Ishikawa (cell line): ENCODE data around the gene EPB41L4B.

Experiments
- CEBPB ChIP-seq: IDR thresholded peaks from 2 replicates; pipeline ENCODE4 v1.6.1; 2012
- CREB1 ChIP-seq: IDR thresholded peaks from 2 replicates; pipeline ENCODE4 v1.6.1; 2012; ENCODE audit warnings: low read depth
- EGR1 ChIP-seq: IDR thresholded peaks from 2 replicates; pipeline ENCODE4 v1.6.1; 2012
- EP300 ChIP-seq: IDR thresholded peaks from 2 replicates; pipeline ENCODE4 v1.6.1; 2012; ENCODE audit warnings: borderline replicate concordance
- FOXM1 ChIP-seq: IDR thresholded peaks from 2 replicates; pipeline ENCODE4 v1.6.1; 2012; ENCODE audit warnings: low read depth, borderline replicate concordance
- NFIC ChIP-seq: IDR thresholded peaks from 2 replicates; pipeline ENCODE4 v1.6.1; 2012
- RAD21 ChIP-seq: IDR thresholded peaks from 2 replicates; pipeline ENCODE4 v1.6.1; 2012; ENCODE audit warnings: low read depth
- TAF1 ChIP-seq: IDR thresholded peaks from 2 replicates; pipeline ENCODE4 v1.6.1; 2012; ENCODE audit warnings: low read depth, mild to moderate bottlenecking
- TCF12 ChIP-seq: IDR thresholded peaks from 2 replicates; pipeline ENCODE4 v1.6.1; 2012; ENCODE audit warnings: low read depth
- TEAD4 ChIP-seq: IDR thresholded peaks from 2 replicates; pipeline ENCODE4 v1.6.1; 2012
- YY1 ChIP-seq: IDR thresholded peaks from 2 replicates; pipeline ENCODE4 v1.6.1; 2012; ENCODE audit warnings: low read depth
- ZBTB7A ChIP-seq: IDR thresholded peaks from 2 replicates; pipeline ENCODE4 v1.6.1; 2012; ENCODE audit warnings: low read depth
- TF ChIP-seq, protein P1 (sequence below): IDR thresholded peaks from 2 replicates; pipeline ENCODE4 v1.6.1; 2012
- TF ChIP-seq, protein P2 (sequence below): IDR thresholded peaks from 2 replicates; pipeline ENCODE4 v1.6.1; 2012; ENCODE audit warnings: low read depth, mild to moderate bottlenecking
- TF ChIP-seq, protein P3 (sequence below): IDR thresholded peaks from 2 replicates; pipeline ENCODE4 v1.6.1; 2012

The EPB41L4B gene

DNA sequence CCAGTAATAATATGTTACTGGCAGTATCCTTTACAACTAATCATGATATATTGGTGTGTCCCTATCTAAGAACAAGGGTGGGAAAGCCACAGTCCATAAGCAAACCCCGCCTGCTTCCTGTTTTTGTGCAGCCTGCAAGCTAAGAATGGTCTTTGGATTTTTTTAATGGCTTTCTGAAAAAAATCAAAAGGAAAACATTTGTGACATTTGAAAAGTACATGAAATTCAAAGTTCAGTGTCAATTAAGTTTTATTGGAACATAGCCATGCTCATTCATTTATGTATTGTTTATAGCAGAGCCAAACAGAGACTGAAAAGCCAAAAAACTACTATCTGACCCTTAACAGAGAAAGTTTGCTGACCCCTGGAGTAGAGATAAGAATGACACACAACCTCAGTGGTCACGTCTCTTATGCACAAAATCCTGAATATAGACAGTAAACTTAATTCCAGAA, 188.3 kb downstream of the EPB41L4B start:
- TF ChIP-seq EGR1 (no peak), FOXM1 (no peak), TEAD4 (no peak)
- TF ChIP-seq, protein P1, sequence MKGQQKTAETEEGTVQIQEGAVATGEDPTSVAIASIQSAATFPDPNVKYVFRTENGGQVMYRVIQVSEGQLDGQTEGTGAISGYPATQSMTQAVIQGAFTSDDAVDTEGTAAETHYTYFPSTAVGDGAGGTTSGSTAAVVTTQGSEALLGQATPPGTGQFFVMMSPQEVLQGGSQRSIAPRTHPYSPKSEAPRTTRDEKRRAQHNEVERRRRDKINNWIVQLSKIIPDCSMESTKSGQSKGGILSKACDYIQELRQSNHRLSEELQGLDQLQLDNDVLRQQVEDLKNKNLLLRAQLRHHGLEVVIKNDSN, result no peak

DNA sequence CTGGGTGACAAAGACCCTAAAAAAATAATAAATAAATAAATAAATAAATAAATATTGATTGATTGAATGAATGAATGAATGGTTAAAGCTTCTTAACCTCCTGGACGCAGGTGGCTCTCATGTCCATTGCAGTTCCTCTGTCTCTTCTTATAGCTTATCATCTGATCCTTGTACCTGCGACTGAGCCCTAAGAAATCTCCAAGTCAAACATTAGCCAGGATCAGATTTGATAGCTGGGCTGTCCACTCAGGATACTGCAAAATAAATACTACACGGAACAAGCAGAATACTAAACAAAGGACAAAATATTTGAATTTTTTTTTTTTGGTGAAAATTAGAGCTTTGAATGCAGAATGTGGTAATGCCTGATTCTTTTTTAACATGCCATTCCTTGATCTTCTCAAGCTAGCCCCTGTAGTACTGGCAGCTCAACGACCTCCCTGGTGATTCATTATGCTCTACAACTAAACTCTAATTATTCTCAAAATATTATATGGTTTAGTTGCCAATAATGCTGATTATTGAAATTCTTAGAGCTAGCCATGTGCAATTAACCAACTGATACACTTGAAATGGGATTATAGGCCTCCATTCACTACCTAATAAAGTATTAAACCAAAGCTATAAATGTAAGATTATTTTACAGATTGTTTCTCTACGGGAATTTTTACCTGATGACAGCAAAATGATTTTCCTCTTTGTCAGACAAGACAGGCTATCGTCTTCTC, 191.2 kb downstream of the EPB41L4B start:
- TF ChIP-seq, protein P2, sequence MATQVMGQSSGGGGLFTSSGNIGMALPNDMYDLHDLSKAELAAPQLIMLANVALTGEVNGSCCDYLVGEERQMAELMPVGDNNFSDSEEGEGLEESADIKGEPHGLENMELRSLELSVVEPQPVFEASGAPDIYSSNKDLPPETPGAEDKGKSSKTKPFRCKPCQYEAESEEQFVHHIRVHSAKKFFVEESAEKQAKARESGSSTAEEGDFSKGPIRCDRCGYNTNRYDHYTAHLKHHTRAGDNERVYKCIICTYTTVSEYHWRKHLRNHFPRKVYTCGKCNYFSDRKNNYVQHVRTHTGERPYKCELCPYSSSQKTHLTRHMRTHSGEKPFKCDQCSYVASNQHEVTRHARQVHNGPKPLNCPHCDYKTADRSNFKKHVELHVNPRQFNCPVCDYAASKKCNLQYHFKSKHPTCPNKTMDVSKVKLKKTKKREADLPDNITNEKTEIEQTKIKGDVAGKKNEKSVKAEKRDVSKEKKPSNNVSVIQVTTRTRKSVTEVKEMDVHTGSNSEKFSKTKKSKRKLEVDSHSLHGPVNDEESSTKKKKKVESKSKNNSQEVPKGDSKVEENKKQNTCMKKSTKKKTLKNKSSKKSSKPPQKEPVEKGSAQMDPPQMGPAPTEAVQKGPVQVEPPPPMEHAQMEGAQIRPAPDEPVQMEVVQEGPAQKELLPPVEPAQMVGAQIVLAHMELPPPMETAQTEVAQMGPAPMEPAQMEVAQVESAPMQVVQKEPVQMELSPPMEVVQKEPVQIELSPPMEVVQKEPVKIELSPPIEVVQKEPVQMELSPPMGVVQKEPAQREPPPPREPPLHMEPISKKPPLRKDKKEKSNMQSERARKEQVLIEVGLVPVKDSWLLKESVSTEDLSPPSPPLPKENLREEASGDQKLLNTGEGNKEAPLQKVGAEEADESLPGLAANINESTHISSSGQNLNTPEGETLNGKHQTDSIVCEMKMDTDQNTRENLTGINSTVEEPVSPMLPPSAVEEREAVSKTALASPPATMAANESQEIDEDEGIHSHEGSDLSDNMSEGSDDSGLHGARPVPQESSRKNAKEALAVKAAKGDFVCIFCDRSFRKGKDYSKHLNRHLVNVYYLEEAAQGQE, result no peak

DNA sequence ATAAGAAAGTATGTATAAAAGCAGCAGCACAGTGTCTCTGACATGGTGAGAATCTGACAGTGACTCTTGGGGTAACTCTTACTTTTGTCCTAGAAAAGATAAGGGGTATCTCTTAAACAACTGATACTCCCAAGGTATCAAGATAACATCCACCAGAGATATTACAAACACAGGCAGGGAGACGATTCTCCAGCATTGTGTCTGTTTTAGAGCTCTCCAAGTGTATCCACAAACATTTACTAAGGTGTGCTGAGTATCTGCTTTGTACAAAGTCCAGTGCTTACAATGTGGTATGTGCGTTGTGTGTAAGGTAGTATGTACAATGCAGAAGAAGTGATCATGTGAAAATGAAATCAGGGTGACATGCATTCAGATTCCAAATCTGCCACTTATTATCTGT, 196.7 kb downstream of the EPB41L4B start:
- TF ChIP-seq EP300 (no peak), CREB1 (no peak), RAD21 (no peak), TEAD4 (no peak), FOXM1 (no peak), TAF1 (no peak), NFIC (no peak), CEBPB (no peak), ZBTB7A (no peak), TCF12 (no peak), YY1 (no peak), EGR1 (no peak)
- TF ChIP-seq, protein P3, sequence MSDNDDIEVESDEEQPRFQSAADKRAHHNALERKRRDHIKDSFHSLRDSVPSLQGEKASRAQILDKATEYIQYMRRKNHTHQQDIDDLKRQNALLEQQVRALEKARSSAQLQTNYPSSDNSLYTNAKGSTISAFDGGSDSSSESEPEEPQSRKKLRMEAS, result no peak
- TF ChIP-seq, protein P2, result no peak
- TF ChIP-seq, protein P1, result no peak

DNA sequence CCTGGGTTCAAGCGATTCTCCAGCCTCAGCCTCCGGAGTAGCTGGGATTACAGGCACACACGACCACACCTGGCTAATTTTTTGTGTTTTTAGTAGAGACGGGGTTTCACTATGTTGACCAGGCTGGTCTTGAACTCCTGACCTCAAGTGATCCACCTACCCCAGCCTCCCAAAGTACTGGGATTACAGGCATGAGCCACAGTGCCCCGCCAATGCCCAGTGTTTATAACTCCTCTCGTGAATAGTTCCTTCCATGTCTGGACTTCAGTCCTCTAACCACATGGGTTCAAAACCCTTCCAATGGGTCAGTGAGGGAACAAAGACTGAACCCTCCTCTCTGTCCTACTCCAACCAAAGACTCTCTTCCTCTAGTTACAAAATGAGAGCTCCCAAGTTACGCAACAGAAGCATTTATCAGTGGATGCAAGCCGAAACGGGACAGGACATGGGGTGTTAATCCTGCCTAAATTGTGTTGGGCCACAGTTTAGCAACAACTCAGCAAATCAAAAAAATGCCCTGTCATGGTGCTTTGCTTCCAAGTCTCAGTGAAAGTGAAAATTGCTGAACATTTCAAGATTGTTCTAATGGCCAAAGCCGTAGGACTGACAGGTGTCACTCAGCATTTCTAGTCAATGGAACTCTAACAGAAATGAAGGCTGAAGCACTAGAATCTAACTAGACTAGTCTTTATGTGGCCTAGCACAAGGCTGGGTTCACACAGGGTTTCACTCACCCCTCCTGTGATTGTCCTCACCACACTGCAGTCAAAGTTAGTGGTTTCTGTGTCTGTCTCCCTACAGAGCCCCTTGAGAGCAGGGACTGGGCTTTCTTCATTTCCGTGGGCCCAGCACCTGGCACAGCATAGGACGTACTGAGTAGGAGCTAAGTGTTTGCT, 197.9 kb downstream of the EPB41L4B start:
- no peak for TF ChIP-seq CEBPB
- TF ChIP-seq FOXM1, result no peak
- no peak for TF ChIP-seq CREB1
- TF ChIP-seq EP300, result no peak
- TF ChIP-seq, protein P3, result no peak
- TF ChIP-seq EGR1, result no peak
- no peak for TF ChIP-seq RAD21
- TF ChIP-seq YY1, result no peak
- no peak for TF ChIP-seq NFIC
- TF ChIP-seq, protein P2, result no peak
- TF ChIP-seq, protein P1, result no peak
- no peak for TF ChIP-seq TEAD4
- TF ChIP-seq TAF1, result no peak
- TF ChIP-seq ZBTB7A, result no peak
- TF ChIP-seq TCF12, result no peak
